ENCODE measurements around the gene MRPS5.

Gene MRPS5

GRCh38 chr2:95121407-95122196 is at the start of gene MRPS5:
TSS of gene MRPS5 (minus strand) at chr2:95121808. CDS start at chr2:95121791, 17 bp downstream.
- Histone ChIP-seq H3K27me3 (ENCODE audit: insufficient read depth, low read length) (no peaks in the 10 kb centered on the region), H3K9me2 (ENCODE audit: low read depth, low read length) (no peaks in the 10 kb centered on the region), H3K4me1 (ENCODE audit: insufficient read depth, low read length, severe bottlenecking) (peaks cover 26% of the 10 kb centered on the region), H3K79me2 (ENCODE audit: insufficient read depth, low read length) (peaks cover 37% of the 10 kb centered on the region), H3K27ac (ENCODE audit: low read depth, low read length, poor library complexity, severe bottlenecking) (peak within 1 kb of the TSS; percentile 34), H3K36me3 (ENCODE audit: insufficient read depth, low read length) (peaks cover 37% of the 10 kb centered on the region), H3K9me3 (ENCODE audit: low read length) (no peaks in the 10 kb centered on the region), H3K4me2 (ENCODE audit: low read length) (peak within 1 kb of the TSS; percentile 82), H3F3A (ENCODE audit: insufficient read depth, low read length) (no peaks in the 10 kb centered on the region), H4K20me1 (ENCODE audit: insufficient read depth, low read length) (no peaks in the 10 kb centered on the region), H3K4me3 (ENCODE audit: low read depth, low read length, poor library complexity, severe bottlenecking) (peak within 1 kb of the TSS; percentile 86), H2AFZ (ENCODE audit: low read length) (peak within 1 kb of the TSS; percentile 31; the same call in 1 of the 2 replicates), H3K9ac (ENCODE audit: low read length) (peak within 1 kb of the TSS; percentile 86)
- TF ChIP-seq CTCF (IDR thresholded peaks at IDR 0.05; ENCODE audit: low read length) = no peak
- no peak for TF ChIP-seq EZH2 (IDR thresholded peaks at IDR 0.05; ENCODE audit: borderline replicate concordance, low read length)

GRCh38 chr2:95166065-95166763 is 44.6 kb upstream of the MRPS5 start:
- Histone ChIP-seq H2AFZ (ENCODE audit: low read length) (no peak overlapping the region), H4K20me1 (ENCODE audit: insufficient read depth, low read length) (no peaks in the 10 kb centered on the region), H3K9ac (ENCODE audit: low read length) (peak overlapping the region; percentile 87), H3K27me3 (ENCODE audit: insufficient read depth, low read length) (no peaks in the 10 kb centered on the region), H3K4me1 (ENCODE audit: insufficient read depth, low read length, severe bottlenecking) (peaks cover 26% of the 10 kb centered on the region), H3K36me3 (ENCODE audit: insufficient read depth, low read length) (no peaks in the 10 kb centered on the region), H3K27ac (ENCODE audit: low read depth, low read length, poor library complexity, severe bottlenecking) (no peak overlapping the region), H3K9me2 (ENCODE audit: low read depth, low read length) (no peaks in the 10 kb centered on the region), H3K79me2 (ENCODE audit: insufficient read depth, low read length) (no peaks in the 10 kb centered on the region), H3K4me3 (ENCODE audit: low read depth, low read length, poor library complexity, severe bottlenecking) (peak overlapping the region; percentile 95), H3K9me3 (ENCODE audit: low read length) (no peaks in the 10 kb centered on the region; the same call in 1 of the 2 replicates), H3K4me2 (ENCODE audit: low read length) (peak overlapping the region; percentile 79), H3F3A (ENCODE audit: insufficient read depth, low read length) (no peaks in the 10 kb centered on the region)
- no peak for TF ChIP-seq CTCF (IDR thresholded peaks at IDR 0.05; ENCODE audit: low read length)
- no peak for TF ChIP-seq EZH2 (IDR thresholded peaks at IDR 0.05; ENCODE audit: borderline replicate concordance, low read length)

GRCh38 chr2:95165371-95166064 is 43.9 kb upstream of the MRPS5 start, which contains the start of gene ZNF2:
TSS of gene ZNF2 (plus strand) at chr2:95165809. CDS start at chr2:95176227, 10,418 bp downstream.
- Histone ChIP-seq H3K36me3 (ENCODE audit: insufficient read depth, low read length) (no peaks in the 10 kb centered on the region), H3F3A (ENCODE audit: insufficient read depth, low read length) (no peaks in the 10 kb centered on the region), H3K9me3 (ENCODE audit: low read length) (no peaks in the 10 kb centered on the region; the same call in 1 of the 2 replicates), H3K27ac (ENCODE audit: low read depth, low read length, poor library complexity, severe bottlenecking) (peak within 1 kb of the TSS; percentile 42), H3K4me3 (ENCODE audit: low read depth, low read length, poor library complexity, severe bottlenecking) (peak within 1 kb of the TSS; percentile 95), H3K9me2 (ENCODE audit: low read depth, low read length) (no peaks in the 10 kb centered on the region), H3K4me1 (ENCODE audit: insufficient read depth, low read length, severe bottlenecking) (peaks cover 26% of the 10 kb centered on the region), H2AFZ (ENCODE audit: low read length) (no peak within 1 kb of the TSS; the same call in 1 of the 2 replicates), H3K27me3 (ENCODE audit: insufficient read depth, low read length) (no peaks in the 10 kb centered on the region), H3K4me2 (ENCODE audit: low read length) (peak within 1 kb of the TSS; percentile 87), H3K79me2 (ENCODE audit: insufficient read depth, low read length) (no peaks in the 10 kb centered on the region), H4K20me1 (ENCODE audit: insufficient read depth, low read length) (no peaks in the 10 kb centered on the region), H3K9ac (ENCODE audit: low read length) (peak within 1 kb of the TSS; percentile 87)
- no peak for TF ChIP-seq CTCF (IDR thresholded peaks at IDR 0.05; ENCODE audit: low read length)
- TF ChIP-seq EZH2 (IDR thresholded peaks at IDR 0.05; ENCODE audit: borderline replicate concordance, low read length) = no peak
